HS-5 (cell line): ENCODE measurements around the gene UGGT2.
"Not testable (repeated sequence)": the region's sequence is repeated elsewhere in the genome, so short reads cannot be mapped to it uniquely, and the experiment has no call there.

Experiments
- DNase-seq: peaks from one replicate; pipeline ENCODE4 v3.0.0-alpha.2; 2012; ENCODE audit warnings: low read depth

Gene UGGT2

GRCh38 chr13:95896301-95896700 lies 156.9 kb downstream of the UGGT2 start:
- no peak for DNase-seq

GRCh38 chr13:95893861-95894260 lies 159.3 kb downstream of the UGGT2 start:
- DNase-seq = no peak

GRCh38 chr13:95882121-95882520 lies 171.1 kb downstream of the UGGT2 start:
- no peak for DNase-seq

- DNase-seq = no peak
These were observed 172.9 kb downstream of the UGGT2 start for GRCh38 chr13:95880331-95880730.

GRCh38 chr13:95874286-95874685 lies 178.9 kb downstream of the UGGT2 start:
- no peak for DNase-seq

- DNase-seq = no peak
These were observed 182.8 kb downstream of the UGGT2 start for GRCh38 chr13:95870421-95870820.

GRCh38 chr13:95865080-95865615 lies 188.1 kb downstream of the UGGT2 start:
- no peak for DNase-seq

- no peak for DNase-seq
These were observed 190.8 kb downstream of the UGGT2 start for GRCh38 chr13:95862408-95862807.

GRCh38 chr13:95861296-95861695 lies 191.9 kb downstream of the UGGT2 start:
- DNase-seq = no peak

- no peak for DNase-seq
These were observed 194.7 kb downstream of the UGGT2 start for GRCh38 chr13:95858286-95859075.

GRCh38 chr13:95845656-95846055 lies 207.5 kb downstream of the UGGT2 start:
- not testable (repeated sequence) for DNase-seq

- DNase-seq = no peak
These were observed 210.3 kb downstream of the UGGT2 start for GRCh38 chr13:95842898-95843297.

- no peak for DNase-seq
These were observed 211.3 kb downstream of the UGGT2 start for GRCh38 chr13:95841894-95842293.

- no peak for DNase-seq
These were observed 219.0 kb downstream of the UGGT2 start for GRCh38 chr13:95834134-95834765.

GRCh38 chr13:95833719-95834118 lies 219.5 kb downstream of the UGGT2 start:
- DNase-seq = no peak

GRCh38 chr13:95833126-95833525 lies 220.1 kb downstream of the UGGT2 start:
- DNase-seq = no peak

GRCh38 chr13:95822303-95822702 lies 230.9 kb downstream of the UGGT2 start:
- DNase-seq = no peak

GRCh38 chr13:95814495-95814894 lies 238.7 kb downstream of the UGGT2 start:
- DNase-seq = no peak

GRCh38 chr13:95813139-95813538 lies 240.1 kb downstream of the UGGT2 start:
- DNase-seq = no peak

- DNase-seq = no peak
These were observed 243.8 kb downstream of the UGGT2 start for GRCh38 chr13:95809429-95809828.

GRCh38 chr13:95805921-95806320 lies 247.3 kb downstream of the UGGT2 start:
- no peak for DNase-seq

- DNase-seq = no peak
These were observed 251.4 kb downstream of the UGGT2 start for GRCh38 chr13:95801825-95802224.

GRCh38 chr13:95800436-95800835 lies 252.8 kb downstream of the UGGT2 start:
- DNase-seq = no peak
